Measurements from ENCODE around the gene UQCC3.
A peak's percentile ranks its signal among the peaks of the same experiment; 100 is the strongest.

DNA sequence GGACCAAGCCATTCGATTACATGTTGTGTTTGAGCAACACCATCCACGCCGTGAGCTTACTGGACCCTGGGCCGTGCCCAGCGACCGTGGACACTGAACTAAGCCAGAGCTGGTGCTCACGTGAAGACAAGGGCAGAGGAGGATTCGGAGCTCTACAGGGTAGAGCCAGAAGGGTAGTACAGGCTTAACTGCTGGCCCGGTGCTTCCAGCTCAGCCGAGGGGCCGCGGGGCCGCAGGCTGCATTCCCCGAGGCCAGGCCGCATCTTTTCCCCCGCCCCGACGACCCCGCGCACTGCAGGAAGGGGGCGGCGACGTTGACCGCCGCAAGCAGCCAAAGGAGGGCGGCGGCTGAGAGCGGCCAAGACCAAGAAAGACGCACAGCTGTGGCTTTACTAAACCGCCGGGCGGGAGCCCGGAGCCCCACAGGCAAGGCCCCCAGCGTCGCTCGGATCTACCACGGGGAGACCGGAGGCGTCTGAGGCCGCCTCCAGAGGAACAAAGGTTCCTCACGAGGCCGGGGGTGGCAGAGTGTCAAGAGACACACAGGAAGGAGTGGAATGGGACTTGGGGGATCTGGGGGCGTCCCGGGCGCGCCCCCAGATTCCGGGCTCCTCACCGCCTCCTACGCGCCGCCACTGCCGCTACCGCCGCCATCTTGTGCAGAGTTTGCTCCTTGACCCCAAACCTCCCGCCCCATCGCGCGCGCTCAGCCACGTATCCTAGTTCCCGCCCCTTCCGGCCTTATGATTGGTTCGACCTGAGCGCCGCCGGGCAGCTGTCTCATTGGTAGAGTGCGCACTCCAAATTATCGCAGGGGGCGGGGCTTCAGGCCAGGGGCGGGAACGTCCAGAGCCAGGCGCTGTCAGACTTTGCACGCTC lies 25.3 kb upstream of the UQCC3 start, which contains the start of gene GANAB:
- peak; percentile 88 for TF ChIP-seq POLR2A (IDR thresholded peaks at IDR 0.05; ENCODE audit: low read length)
- no peak for TF ChIP-seq GATA1 (IDR thresholded peaks at IDR 0.05; ENCODE audit: low read depth, low read length)

Measured in erythroblast (primary cell).